Measurements from ENCODE around the gene BCAR3. TPM values are rescaled to one million over a fixed set of nuclear protein-coding genes. Genes with fewer than 3 reads are reported as not detected.

BCAR3 gene
- total RNA-seq, 4 donors from 2014 or later: 29.6 to 46.7 (median 37.0) TPM

DNA sequence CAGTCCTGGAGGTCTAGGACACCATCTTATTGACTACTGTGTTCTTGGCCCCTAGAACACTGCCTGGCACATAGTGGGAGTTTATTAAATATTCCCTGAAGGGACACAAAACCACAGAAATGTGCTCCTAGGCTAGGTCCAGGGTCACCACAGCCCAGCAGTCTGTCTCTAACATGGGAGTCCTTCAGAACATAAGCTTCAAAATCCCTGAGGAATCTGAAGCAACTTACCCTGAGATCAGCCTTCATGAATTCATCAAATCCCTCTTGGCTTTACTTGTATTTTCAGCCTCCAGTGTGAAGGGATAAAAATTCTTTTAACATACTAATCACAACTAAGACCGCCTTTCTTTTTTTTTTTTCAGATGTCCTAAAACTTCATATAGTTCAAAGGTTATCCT lies 32.7 kb upstream of the BCAR3 start:
- intact Hi-C loops (cut with DNase I): no loop called here
- Histone ChIP-seq H3K4me1 (peaks cover 12 to 15% of the 10 kb centered on the region in 2 donors), H3K27ac (no peak overlapping the region), H3K4me3 (replicated peaks in 1 of 3) (no peak overlapping the region), H3K27me3 (no peaks in the 10 kb centered on the region), H3K36me3 (no peaks in the 10 kb centered on the region), H3K9me3 (no peaks in the 10 kb centered on the region)
- TF ChIP-seq, protein P1, sequence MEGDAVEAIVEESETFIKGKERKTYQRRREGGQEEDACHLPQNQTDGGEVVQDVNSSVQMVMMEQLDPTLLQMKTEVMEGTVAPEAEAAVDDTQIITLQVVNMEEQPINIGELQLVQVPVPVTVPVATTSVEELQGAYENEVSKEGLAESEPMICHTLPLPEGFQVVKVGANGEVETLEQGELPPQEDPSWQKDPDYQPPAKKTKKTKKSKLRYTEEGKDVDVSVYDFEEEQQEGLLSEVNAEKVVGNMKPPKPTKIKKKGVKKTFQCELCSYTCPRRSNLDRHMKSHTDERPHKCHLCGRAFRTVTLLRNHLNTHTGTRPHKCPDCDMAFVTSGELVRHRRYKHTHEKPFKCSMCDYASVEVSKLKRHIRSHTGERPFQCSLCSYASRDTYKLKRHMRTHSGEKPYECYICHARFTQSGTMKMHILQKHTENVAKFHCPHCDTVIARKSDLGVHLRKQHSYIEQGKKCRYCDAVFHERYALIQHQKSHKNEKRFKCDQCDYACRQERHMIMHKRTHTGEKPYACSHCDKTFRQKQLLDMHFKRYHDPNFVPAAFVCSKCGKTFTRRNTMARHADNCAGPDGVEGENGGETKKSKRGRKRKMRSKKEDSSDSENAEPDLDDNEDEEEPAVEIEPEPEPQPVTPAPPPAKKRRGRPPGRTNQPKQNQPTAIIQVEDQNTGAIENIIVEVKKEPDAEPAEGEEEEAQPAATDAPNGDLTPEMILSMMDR (IDR thresholded peaks at IDR 0.05): no peak
- no peak for TF ChIP-seq POLR2A (IDR thresholded peaks at IDR 0.05)
- 50 to 89% methylated on average over 1 of the region's 1 CpG for WGBS, 2 donors
- no peak for DNase-seq

DNA sequence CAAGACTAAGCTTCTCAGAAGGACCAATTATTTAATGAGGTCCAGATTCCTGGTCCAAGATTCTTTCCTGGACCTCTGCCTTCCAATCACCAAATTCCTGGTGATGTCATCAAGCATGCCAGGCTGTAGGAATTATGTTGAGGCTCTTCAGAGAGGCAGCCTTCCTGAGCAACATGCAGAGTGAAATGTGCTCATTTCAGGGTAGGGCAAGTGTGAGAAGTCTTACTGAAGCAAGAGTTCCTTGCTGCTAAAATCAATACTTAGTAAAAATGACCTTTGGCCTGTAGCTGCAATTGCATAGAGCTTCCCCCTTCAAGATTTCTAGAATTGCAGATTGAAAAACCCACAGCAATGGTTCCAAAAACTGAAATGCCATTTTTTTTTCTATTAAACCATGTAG lies 31.7 kb upstream of the BCAR3 start:
- intact Hi-C loops (cut with DNase I): no loop called here
- no peak for DNase-seq
- Histone ChIP-seq H3K4me1 (peaks cover 21 to 24% of the 10 kb centered on the region in 2 donors), H3K36me3 (no peaks in the 10 kb centered on the region), H3K4me3 (replicated peaks in 1 of 3) (no peak overlapping the region), H3K9me3 (no peaks in the 10 kb centered on the region), H3K27ac (no peak overlapping the region), H3K27me3 (no peaks in the 10 kb centered on the region)
- no peak for TF ChIP-seq POLR2A (IDR thresholded peaks at IDR 0.05)
- TF ChIP-seq, protein P1 (IDR thresholded peaks at IDR 0.05): no peak

DNA sequence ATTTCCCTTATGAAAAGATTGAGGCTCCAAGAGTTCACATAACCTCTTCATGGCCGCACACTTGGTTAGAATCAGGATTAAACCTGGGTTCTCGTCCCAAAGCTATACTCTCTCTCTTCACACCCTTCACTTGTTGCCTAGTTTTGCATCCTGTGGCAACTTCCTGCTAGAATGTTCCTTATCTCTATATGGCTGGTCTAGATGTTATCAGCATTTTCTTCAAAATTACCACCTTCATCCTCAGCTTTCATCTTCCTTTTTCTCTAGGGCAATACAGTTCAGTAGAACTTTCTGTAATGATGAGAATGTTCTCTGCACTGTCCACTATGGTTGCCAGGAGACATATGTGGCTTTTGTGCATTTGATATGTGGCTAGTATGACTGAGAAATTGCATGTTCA lies 31.1 kb upstream of the BCAR3 start:
- no peaks in the 10 kb centered on the region for H3K36me3 ChIP-seq
- no peak overlapping the region for H3K4me3 ChIP-seq (replicated peaks in 1 of 3)
- H3K9me3 ChIP-seq: no peaks in the 10 kb centered on the region
- no peak overlapping the region for H3K27ac ChIP-seq
- TF ChIP-seq POLR2A (IDR thresholded peaks at IDR 0.05): no peak
- TF ChIP-seq, protein P1 (IDR thresholded peaks at IDR 0.05): no peak
- H3K4me1 ChIP-seq: peaks cover 21 to 24% of the 10 kb centered on the region in 2 donors
- 89 to 92% methylated on average over 2 of the region's 2 CpGs for WGBS, 2 donors
- intact Hi-C loops (cut with DNase I): no loop called here
- no peak for DNase-seq
- no peaks in the 10 kb centered on the region for H3K27me3 ChIP-seq

DNA sequence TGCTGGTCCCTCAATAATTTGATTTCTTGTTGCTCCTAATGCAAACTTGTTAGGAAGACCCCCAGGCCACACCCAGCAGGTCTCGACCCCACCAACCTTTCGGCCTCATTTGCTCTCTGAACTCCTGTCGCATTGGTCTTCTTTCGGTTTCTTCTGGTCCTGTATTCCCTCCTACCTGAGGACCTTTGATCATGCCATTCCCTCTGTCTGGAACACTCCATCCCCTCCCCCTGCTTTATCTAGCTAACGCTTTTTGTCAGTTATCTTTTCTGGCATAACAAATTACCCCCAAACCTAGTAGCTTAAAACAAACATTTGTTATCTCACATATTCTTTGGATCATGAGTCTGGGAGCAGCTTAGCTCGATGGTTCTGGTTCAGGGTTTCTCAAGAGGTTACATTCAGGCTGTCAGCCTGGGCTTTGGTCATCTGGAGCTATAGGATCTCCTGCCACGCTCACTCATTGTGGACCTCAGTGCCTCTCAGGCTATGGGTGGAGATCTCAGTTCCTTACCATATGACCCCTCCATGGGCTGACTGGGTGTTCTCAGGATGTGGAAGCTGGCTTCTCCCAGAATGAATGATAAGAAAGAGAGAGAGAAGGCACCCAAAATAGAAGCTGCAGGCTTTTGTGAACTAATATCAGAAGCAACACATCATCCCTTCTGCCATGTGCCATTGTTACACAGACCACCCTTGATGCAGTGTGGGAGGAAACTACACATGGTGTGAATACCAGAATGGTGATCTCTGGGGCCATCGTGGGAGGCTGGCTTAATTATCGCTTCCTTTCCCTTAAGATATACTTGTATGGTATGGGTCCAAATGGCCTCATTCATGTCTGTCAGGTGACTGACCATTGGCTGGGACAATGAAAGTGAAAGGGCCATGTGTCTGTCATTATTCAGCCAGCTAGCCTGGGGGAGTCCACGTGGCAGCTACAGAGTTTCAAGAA lies 29.1 kb upstream of the BCAR3 start:
- intact Hi-C loops (cut with DNase I): no loop called here

More for the DNA sequence above, 29.1 kb upstream of the BCAR3 start:
- Histone ChIP-seq H3K27me3 (no peaks in the 10 kb centered on the region), H3K9me3 (no peaks in the 10 kb centered on the region), H3K4me3 (replicated peaks in 1 of 3) (no peak overlapping the region), H3K27ac (no peak overlapping the region), H3K4me1 (peaks cover 21 to 24% of the 10 kb centered on the region in 2 donors), H3K36me3 (no peaks in the 10 kb centered on the region)
- DNase-seq: no peak
- WGBS, 2 donors: 72 to 78% methylated on average over 10 of the region's 10 CpGs
- TF ChIP-seq, protein P1 (IDR thresholded peaks at IDR 0.05): no peak
- TF ChIP-seq POLR2A (IDR thresholded peaks at IDR 0.05): no peak
